Neural progenitor cell (in vitro differentiated cells): ENCODE results near the gene PIP4K2C. TPM values are rescaled to one million over a fixed set of nuclear protein-coding genes. Genes with fewer than 3 reads are reported as not detected.

Source experiments
- DNase-seq: peaks from one replicate; pipeline ENCODE4 v3.0.0-alpha.2; 2016; ENCODE audit warnings: low spot score
- H2AFZ ChIP-seq: fragments of 200-600 bp; sonication (generic); replicated peaks from 2 replicates; pipeline ENCODE4 v1.6.1; 2016; ENCODE audit warnings: antibody characterized with exemption
- H3F3A ChIP-seq: fragments of 200-600 bp; sonication (generic); 2 replicates; pipeline ENCODE4 v1.6.1; 2016; ENCODE audit warnings: antibody characterized with exemption, low read depth
- H3K27ac ChIP-seq: fragments of 200-600 bp; sonication (generic); 2 replicates; pipeline ENCODE4 v1.5.1; 2016; ENCODE audit warnings: mild to moderate bottlenecking
- H3K27me3 ChIP-seq: fragments of 200-600 bp; sonication (generic); 2 replicates; pipeline ENCODE4 v1.6.1; 2016; ENCODE audit warnings: mild to moderate bottlenecking, moderate library complexity
- H3K36me3 ChIP-seq: fragments of 200-600 bp; sonication (generic); 2 replicates; pipeline ENCODE4 v1.5.1; 2016
- H3K4me1 ChIP-seq: fragments of 200-600 bp; sonication (generic); 2 replicates; pipeline ENCODE4 v1.6.1; 2016; ENCODE audit warnings: mixed run types
- H3K4me2 ChIP-seq: fragments of 200-600 bp; sonication (generic); 2 replicates; pipeline ENCODE4 v1.6.1; 2016
- H3K4me3 ChIP-seq: fragments of 200-600 bp; sonication (generic); 2 replicates; pipeline ENCODE4 v1.5.1; 2016
- H3K79me2 ChIP-seq: fragments of 200-600 bp; sonication (generic); 2 replicates; pipeline ENCODE4 v1.6.1; 2016; ENCODE audit warnings: low read depth
- H3K9ac ChIP-seq: fragments of 200-600 bp; sonication (generic); 2 replicates; pipeline ENCODE4 v1.6.1; 2016
- H3K9me3 ChIP-seq: fragments of 200-600 bp; sonication (generic); 2 replicates; pipeline ENCODE4 v1.5.1; 2016; ENCODE audit warnings: low read depth
- H4K20me1 ChIP-seq: fragments of 200-600 bp; sonication (generic); 2 replicates; pipeline ENCODE4 v1.6.1; 2016; ENCODE audit warnings: low read depth
- H3K27ac Mint-ChIP-seq: 3 replicates; pipeline ENCODE4 v1.8.0; 2021; ENCODE audit warnings: mixed read lengths
- H3K27me3 Mint-ChIP-seq: 2 replicates; pipeline ENCODE4 v1.8.0; 2022; ENCODE audit warnings: low read depth, mild to moderate bottlenecking, inconsistent platforms, moderate library complexity, mixed read lengths; ENCODE audit not compliant: insufficient read depth
- H3K36me3 Mint-ChIP-seq: 3 replicates; pipeline ENCODE4 v1.8.0; 2021; ENCODE audit warnings: mixed read lengths
- H3K4me1 Mint-ChIP-seq: 3 replicates; pipeline ENCODE4 v1.8.0; 2021; ENCODE audit warnings: mixed read lengths
- H3K4me3 Mint-ChIP-seq: 3 replicates; pipeline ENCODE4 v1.8.0; 2021; ENCODE audit warnings: mild to moderate bottlenecking, moderate library complexity, mixed read lengths
- H3K9me3 Mint-ChIP-seq: 3 replicates; pipeline ENCODE4 v1.8.0; 2020; ENCODE audit warnings: mixed read lengths
- EZH2 ChIP-seq: fragments of 200-600 bp; sonication (generic); IDR thresholded peaks from 2 replicates; pipeline ENCODE4 v1.6.1; 2017; ENCODE audit warnings: antibody characterized with exemption, mild to moderate bottlenecking, moderate library complexity
- EZH2phosphoT487 ChIP-seq: fragments of 200-600 bp; sonication (generic); IDR thresholded peaks from 2 replicates; pipeline ENCODE4 v1.6.1; 2017; ENCODE audit warnings: antibody characterized with exemption
- total RNA-seq: library from RNA; depleted of rRNA; stranded (reverse); fragments of >200 nt; gene quantifications from 2 replicates; pipeline ENCODE4 v1.2.3, GENCODE V29; 2015; ENCODE audit warnings: low replicate concordance
- TF ChIP-seq, protein P1 (sequence below): fragments of 200-600 bp; sonication (generic); IDR thresholded peaks from 2 replicates; pipeline ENCODE4 v1.5.1; 2017; ENCODE audit warnings: antibody characterized with exemption, mild to moderate bottlenecking

The PIP4K2C gene
- total RNA-seq, 1 donor from 2014 or later, result 15.5 TPM

DNA sequence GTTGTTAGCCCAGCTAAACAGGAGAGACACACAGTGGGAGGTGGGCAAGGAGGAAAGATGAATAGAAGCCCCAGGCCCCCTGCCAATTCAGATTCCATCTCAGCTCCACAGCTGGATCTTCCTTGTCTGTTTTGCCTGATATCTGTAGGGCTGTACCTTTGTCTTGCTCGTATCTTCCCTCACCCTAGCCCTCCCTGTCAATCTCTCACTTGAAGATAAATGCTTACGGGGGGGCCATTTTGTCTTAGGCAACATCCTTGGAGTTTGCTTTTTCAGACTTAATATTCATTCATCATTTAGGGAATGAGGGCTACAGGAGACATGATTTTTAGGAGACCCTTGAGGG is 38.7 kb upstream of the PIP4K2C start:
- Mint-ChIP-seq H3K4me1 (peaks cover 45% of the 10 kb centered on the region), H3K27me3 (peaks cover 37% of the 10 kb centered on the region), H3K4me3 (peak overlapping the region; percentile 4), H3K9me3 (no peaks in the 10 kb centered on the region), H3K36me3 (no peaks in the 10 kb centered on the region), H3K27ac (no peak overlapping the region)
- H2AFZ ChIP-seq, result no peak overlapping the region
- peak overlapping the region; percentile 59 for H3K27ac ChIP-seq
- peaks cover 24% of the 10 kb centered on the region for H3K27me3 ChIP-seq
- H3F3A ChIP-seq, result peaks cover 52% of the 10 kb centered on the region
- no peak for TF ChIP-seq EZH2
- TF ChIP-seq, protein P1, sequence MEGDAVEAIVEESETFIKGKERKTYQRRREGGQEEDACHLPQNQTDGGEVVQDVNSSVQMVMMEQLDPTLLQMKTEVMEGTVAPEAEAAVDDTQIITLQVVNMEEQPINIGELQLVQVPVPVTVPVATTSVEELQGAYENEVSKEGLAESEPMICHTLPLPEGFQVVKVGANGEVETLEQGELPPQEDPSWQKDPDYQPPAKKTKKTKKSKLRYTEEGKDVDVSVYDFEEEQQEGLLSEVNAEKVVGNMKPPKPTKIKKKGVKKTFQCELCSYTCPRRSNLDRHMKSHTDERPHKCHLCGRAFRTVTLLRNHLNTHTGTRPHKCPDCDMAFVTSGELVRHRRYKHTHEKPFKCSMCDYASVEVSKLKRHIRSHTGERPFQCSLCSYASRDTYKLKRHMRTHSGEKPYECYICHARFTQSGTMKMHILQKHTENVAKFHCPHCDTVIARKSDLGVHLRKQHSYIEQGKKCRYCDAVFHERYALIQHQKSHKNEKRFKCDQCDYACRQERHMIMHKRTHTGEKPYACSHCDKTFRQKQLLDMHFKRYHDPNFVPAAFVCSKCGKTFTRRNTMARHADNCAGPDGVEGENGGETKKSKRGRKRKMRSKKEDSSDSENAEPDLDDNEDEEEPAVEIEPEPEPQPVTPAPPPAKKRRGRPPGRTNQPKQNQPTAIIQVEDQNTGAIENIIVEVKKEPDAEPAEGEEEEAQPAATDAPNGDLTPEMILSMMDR, result no peak
- no peak for TF ChIP-seq EZH2phosphoT487
- DNase-seq, result peak; percentile 34
- peaks cover 57% of the 10 kb centered on the region for H4K20me1 ChIP-seq
- peaks cover 37% of the 10 kb centered on the region for H3K79me2 ChIP-seq
- H3K4me1 ChIP-seq, result peaks cover 33% of the 10 kb centered on the region
- no peaks in the 10 kb centered on the region for H3K36me3 ChIP-seq
- no peaks in the 10 kb centered on the region for H3K9me3 ChIP-seq
- H3K9ac ChIP-seq, result no peak overlapping the region
- peak overlapping the region; percentile 70 for H3K4me2 ChIP-seq
- H3K4me3 ChIP-seq, result peak overlapping the region; percentile 10

DNA sequence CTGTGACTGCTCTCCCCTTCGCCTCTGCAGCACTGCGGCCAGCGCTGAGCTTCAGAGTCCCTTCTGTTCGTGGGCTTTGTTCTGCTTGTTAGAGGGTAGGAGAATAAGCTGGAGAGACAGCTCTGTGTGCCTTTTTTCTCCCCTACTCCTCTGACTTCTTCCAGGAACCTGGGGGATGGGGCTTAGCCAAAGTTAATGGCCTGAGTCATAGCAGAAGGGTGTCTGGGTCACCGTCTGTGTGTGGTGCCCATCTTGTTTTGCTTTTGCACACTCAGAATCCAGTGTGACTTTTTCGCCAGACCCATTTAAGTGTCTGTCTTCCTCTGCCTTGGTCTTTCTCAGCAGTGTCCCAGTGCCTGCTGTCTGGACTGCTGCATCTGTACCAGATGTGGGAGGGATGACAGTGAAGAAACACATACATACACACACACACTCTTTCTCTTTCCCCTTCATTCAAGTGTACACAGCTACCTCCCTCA is 38.1 kb upstream of the PIP4K2C start:
- H3K36me3 Mint-ChIP-seq, result no peaks in the 10 kb centered on the region
- DNase-seq, result peak; percentile 62
- H3K27me3 Mint-ChIP-seq, result peaks cover 36% of the 10 kb centered on the region
- no peaks in the 10 kb centered on the region for H3K9me3 Mint-ChIP-seq
- H3K4me1 Mint-ChIP-seq, result peaks cover 43% of the 10 kb centered on the region
- TF ChIP-seq, protein P1, result no peak
- TF ChIP-seq EZH2phosphoT487 (no peak), EZH2 (no peak)
- H3K79me2 ChIP-seq, result peaks cover 41% of the 10 kb centered on the region
- H3K36me3 ChIP-seq, result no peaks in the 10 kb centered on the region
- peaks cover 51% of the 10 kb centered on the region for H3F3A ChIP-seq
- no peak overlapping the region for H3K27ac Mint-ChIP-seq
- no peak overlapping the region for H2AFZ ChIP-seq
- peak overlapping the region; percentile 65 for H3K4me3 Mint-ChIP-seq
- H4K20me1 ChIP-seq, result peaks cover 57% of the 10 kb centered on the region
- no peak overlapping the region for H3K9ac ChIP-seq
- peaks cover 33% of the 10 kb centered on the region for H3K4me1 ChIP-seq
- peaks cover 18% of the 10 kb centered on the region for H3K27me3 ChIP-seq
- H3K9me3 ChIP-seq, result no peaks in the 10 kb centered on the region
- H3K27ac ChIP-seq, result peak overlapping the region; percentile 59
- peak overlapping the region; percentile 70 for H3K4me2 ChIP-seq
- peak overlapping the region; percentile 10 for H3K4me3 ChIP-seq

DNA sequence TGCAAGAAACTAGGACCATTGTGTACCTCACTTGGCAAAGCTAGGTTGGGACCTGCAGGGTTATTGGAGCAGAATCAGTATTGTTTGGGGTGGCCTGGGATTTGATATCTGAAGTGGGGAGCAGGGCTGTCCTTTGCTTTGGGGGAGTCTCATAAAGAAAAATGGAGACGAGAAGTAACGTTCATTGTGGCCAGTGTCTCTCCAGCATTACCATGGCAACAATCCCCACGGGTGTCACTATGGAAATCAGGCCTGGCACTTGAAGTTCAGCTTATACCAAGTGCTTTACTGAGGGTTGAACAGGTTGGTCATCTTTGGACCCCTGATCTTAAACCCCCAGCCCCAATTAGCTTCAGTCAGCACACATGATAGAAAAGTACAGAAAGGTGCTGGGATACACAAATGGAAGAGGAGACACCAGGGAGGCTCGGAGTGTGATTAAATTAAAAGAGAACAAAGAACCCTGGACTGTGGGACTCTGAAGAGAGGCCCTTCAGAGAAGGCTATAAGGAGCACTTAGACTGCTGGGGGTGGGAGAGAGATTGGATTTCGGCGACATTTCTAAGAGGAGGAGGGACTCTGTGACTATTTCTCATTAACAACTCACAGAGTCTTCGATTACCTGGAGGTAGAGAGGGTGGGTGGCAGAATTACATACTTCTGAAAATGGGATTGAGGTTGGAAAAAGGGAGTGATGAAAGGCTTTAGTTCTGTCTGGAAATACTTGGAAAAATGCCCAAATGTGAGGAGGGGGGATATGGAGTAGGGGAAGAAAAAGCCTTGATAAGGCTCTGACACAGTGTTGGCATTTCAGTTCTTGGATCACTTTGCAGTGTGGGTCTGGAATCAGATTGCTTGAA is 37.4 kb upstream of the PIP4K2C start:
- H3K27me3 ChIP-seq, result peaks cover 11% of the 10 kb centered on the region
- H3K4me1 Mint-ChIP-seq, result peaks cover 43% of the 10 kb centered on the region
- H2AFZ ChIP-seq, result no peak overlapping the region
- H3K36me3 Mint-ChIP-seq, result no peaks in the 10 kb centered on the region
- peaks cover 44% of the 10 kb centered on the region for H3F3A ChIP-seq
- peak overlapping the region; percentile 64 for H3K27ac Mint-ChIP-seq
- H4K20me1 ChIP-seq, result peaks cover 57% of the 10 kb centered on the region
- H3K9ac ChIP-seq, result no peak overlapping the region
- H3K36me3 ChIP-seq, result no peaks in the 10 kb centered on the region
- peaks cover 43% of the 10 kb centered on the region for H3K79me2 ChIP-seq
- H3K4me2 ChIP-seq, result peak overlapping the region; percentile 70
- no peak for TF ChIP-seq EZH2phosphoT487
- TF ChIP-seq, protein P1, result no peak
- no peak for TF ChIP-seq EZH2
- H3K4me1 ChIP-seq, result peaks cover 33% of the 10 kb centered on the region
- no peaks in the 10 kb centered on the region for H3K9me3 ChIP-seq
- H3K4me3 ChIP-seq, result peak overlapping the region; percentile 10
- H3K4me3 Mint-ChIP-seq, result peak overlapping the region; percentile 65
- DNase-seq, result no peak
- H3K9me3 Mint-ChIP-seq, result no peaks in the 10 kb centered on the region
- H3K27me3 Mint-ChIP-seq, result peaks cover 33% of the 10 kb centered on the region
- peak overlapping the region; percentile 59 for H3K27ac ChIP-seq
